ENCODE measurements around the gene PPP1R9B.

PPP1R9B gene

GRCh38 chr17:50169121-50169764 lies 18.8 kb upstream of the PPP1R9B start:
- peak overlapping the region; percentile 61 for H3K4me2 ChIP-seq (ENCODE audit: low read length)
- H4K20me1 ChIP-seq (ENCODE audit: insufficient read depth, low read length): no peaks in the 10 kb centered on the region
- no peaks in the 10 kb centered on the region for H3K9me2 ChIP-seq (ENCODE audit: low read depth, low read length)
- peaks cover 8% of the 10 kb centered on the region for H3K4me1 ChIP-seq (ENCODE audit: insufficient read depth, low read length, severe bottlenecking)
- no peak overlapping the region for H3K27ac ChIP-seq (ENCODE audit: low read depth, low read length, poor library complexity, severe bottlenecking)
- peak overlapping the region; percentile 18; the same call in 1 of the 2 replicates for H3K9ac ChIP-seq (ENCODE audit: low read length)
- TF ChIP-seq CTCF (IDR thresholded peaks at IDR 0.05; ENCODE audit: low read length) (peak; percentile 86), EZH2 (IDR thresholded peaks at IDR 0.05; ENCODE audit: borderline replicate concordance, low read length) (no peak)
- no peaks in the 10 kb centered on the region for H3K36me3 ChIP-seq (ENCODE audit: insufficient read depth, low read length)
- H2AFZ ChIP-seq (ENCODE audit: low read length): no peak overlapping the region
- no peaks in the 10 kb centered on the region for H3K27me3 ChIP-seq (ENCODE audit: insufficient read depth, low read length)
- H3K9me3 ChIP-seq (ENCODE audit: low read length): no peaks in the 10 kb centered on the region
- no peaks in the 10 kb centered on the region for H3K79me2 ChIP-seq (ENCODE audit: insufficient read depth, low read length)
- peak overlapping the region; percentile 44 for H3K4me3 ChIP-seq (ENCODE audit: low read depth, low read length, poor library complexity, severe bottlenecking)
- no peaks in the 10 kb centered on the region for H3F3A ChIP-seq (ENCODE audit: insufficient read depth, low read length)

- Histone ChIP-seq H3F3A (ENCODE audit: insufficient read depth, low read length) (no peaks in the 10 kb centered on the region), H3K4me2 (ENCODE audit: low read length) (no peak overlapping the region), H3K4me1 (ENCODE audit: insufficient read depth, low read length, severe bottlenecking) (peaks cover 8% of the 10 kb centered on the region), H3K36me3 (ENCODE audit: insufficient read depth, low read length) (no peaks in the 10 kb centered on the region), H3K9ac (ENCODE audit: low read length) (no peak overlapping the region), H3K27ac (ENCODE audit: low read depth, low read length, poor library complexity, severe bottlenecking) (no peak overlapping the region), H3K79me2 (ENCODE audit: insufficient read depth, low read length) (no peaks in the 10 kb centered on the region), H3K9me2 (ENCODE audit: low read depth, low read length) (no peaks in the 10 kb centered on the region), H3K4me3 (ENCODE audit: low read depth, low read length, poor library complexity, severe bottlenecking) (no peak overlapping the region), H2AFZ (ENCODE audit: low read length) (no peak overlapping the region), H4K20me1 (ENCODE audit: insufficient read depth, low read length) (no peaks in the 10 kb centered on the region), H3K9me3 (ENCODE audit: low read length) (no peaks in the 10 kb centered on the region), H3K27me3 (ENCODE audit: insufficient read depth, low read length) (no peaks in the 10 kb centered on the region)
- no peak for TF ChIP-seq EZH2 (IDR thresholded peaks at IDR 0.05; ENCODE audit: borderline replicate concordance, low read length)
- no peak for TF ChIP-seq CTCF (IDR thresholded peaks at IDR 0.05; ENCODE audit: low read length)
These were observed 17.8 kb upstream of the PPP1R9B start for GRCh38 chr17:50168319-50168718.

- no peak overlapping the region for H2AFZ ChIP-seq (ENCODE audit: low read length)
- TF ChIP-seq EZH2 (IDR thresholded peaks at IDR 0.05; ENCODE audit: borderline replicate concordance, low read length) (no peak), CTCF (IDR thresholded peaks at IDR 0.05; ENCODE audit: low read length) (no peak)
These were observed 16.9 kb upstream of the PPP1R9B start for GRCh38 chr17:50167371-50167770.

More at GRCh38 chr17:50167371-50167770, 16.9 kb upstream of the PPP1R9B start:
- Histone ChIP-seq H3K27me3 (ENCODE audit: insufficient read depth, low read length) (no peaks in the 10 kb centered on the region), H3K4me2 (ENCODE audit: low read length) (no peak overlapping the region), H4K20me1 (ENCODE audit: insufficient read depth, low read length) (no peaks in the 10 kb centered on the region), H3F3A (ENCODE audit: insufficient read depth, low read length) (no peaks in the 10 kb centered on the region), H3K36me3 (ENCODE audit: insufficient read depth, low read length) (no peaks in the 10 kb centered on the region), H3K9me2 (ENCODE audit: low read depth, low read length) (no peaks in the 10 kb centered on the region), H3K4me3 (ENCODE audit: low read depth, low read length, poor library complexity, severe bottlenecking) (no peak overlapping the region), H3K79me2 (ENCODE audit: insufficient read depth, low read length) (no peaks in the 10 kb centered on the region), H3K9ac (ENCODE audit: low read length) (no peak overlapping the region), H3K9me3 (ENCODE audit: low read length) (no peaks in the 10 kb centered on the region), H3K27ac (ENCODE audit: low read depth, low read length, poor library complexity, severe bottlenecking) (no peak overlapping the region), H3K4me1 (ENCODE audit: insufficient read depth, low read length, severe bottlenecking) (peaks cover 8% of the 10 kb centered on the region)
